GM12891 (cell line): ENCODE measurements around the gene COMT.
"Not testable (repeated sequence)": the region's sequence is repeated elsewhere in the genome, so short reads cannot be mapped to it uniquely, and the experiment has no call there.

ENCODE experiments used
- POLR2A ChIP-seq: IDR thresholded peaks from 2 replicates; pipeline ENCODE4 v1.6.1; 2011; ENCODE audit warnings: low read depth, low read length, control low read depth
- POLR2AphosphoS5 ChIP-seq: IDR thresholded peaks from 2 replicates; pipeline ENCODE4 v1.6.1; 2011; ENCODE audit warnings: low read depth, low read length, control low read depth
- TAF1 ChIP-seq: IDR thresholded peaks from 2 replicates; pipeline ENCODE4 v1.6.1; 2011; ENCODE audit warnings: low read depth, low read length, control low read depth

GRCh38 chr22:19906864-19907263 is 34.7 kb upstream of the COMT start:
- TF ChIP-seq POLR2AphosphoS5, TAF1, POLR2A: not testable (repeated sequence)
